HepG2 (cell line): ENCODE data around the gene DPM1. TPM values are rescaled to one million over a fixed set of nuclear protein-coding genes. Genes with fewer than 3 reads are reported as not detected.

Source experiments
- CHCHD3 ChIP-seq: sonication (generic); formaldehyde crosslinking; IDR thresholded peaks from 2 replicates; pipeline ENCODE4 v1.8.0; 2022; ENCODE audit warnings: mild to moderate bottlenecking, missing genetic modification reagents, moderate library complexity
- FOXJ3 ChIP-seq: sonication (generic); formaldehyde crosslinking; IDR thresholded peaks from 2 replicates; pipeline ENCODE4 v1.4.0; 2020; ENCODE audit warnings: missing genetic modification reagents, mild to moderate bottlenecking, borderline replicate concordance
- GTF3A ChIP-seq: sonication (generic); formaldehyde crosslinking; conservative IDR thresholded peaks from 2 replicates; pipeline ENCODE4 v1.4.0; 2020; ENCODE audit warnings: mild to moderate bottlenecking, missing genetic modification reagents
- PHF20 ChIP-seq: sonication (generic); formaldehyde crosslinking; IDR thresholded peaks from 2 replicates; pipeline ENCODE4 v1.5.0; 2020; ENCODE audit warnings: mild to moderate bottlenecking, missing genetic modification reagents
- SMAD1 ChIP-seq: sonication (generic); formaldehyde crosslinking; IDR thresholded peaks from 2 replicates; pipeline ENCODE4 v1.4.0; 2020; ENCODE audit warnings: missing genetic modification reagents, low read depth, mild to moderate bottlenecking, borderline replicate concordance
- STAG1 ChIP-seq: sonication (generic); formaldehyde crosslinking; IDR thresholded peaks from 2 replicates; pipeline ENCODE4 v1.4.0; 2020; ENCODE audit warnings: missing genetic modification reagents
- TCF7 ChIP-seq: sonication (generic); IDR thresholded peaks from 2 replicates; pipeline ENCODE4 v1.6.1; 2016; ENCODE audit warnings: antibody characterized with exemption, low read depth
- ZFP36L2 ChIP-seq: sonication (generic); formaldehyde crosslinking; IDR thresholded peaks from 2 replicates; pipeline ENCODE4 v1.4.0; 2020; ENCODE audit warnings: missing genetic modification reagents
- ZNF263 ChIP-seq: sonication (generic); formaldehyde crosslinking; IDR thresholded peaks from 2 replicates; pipeline ENCODE4 v1.4.0; 2020; ENCODE audit warnings: missing genetic modification reagents
- ZNF33B ChIP-seq: sonication (generic); formaldehyde crosslinking; IDR thresholded peaks from 2 replicates; pipeline ENCODE4 v1.5.1; 2020; ENCODE audit warnings: mild to moderate bottlenecking, missing genetic modification reagents
- ZNF367 ChIP-seq: sonication (generic); formaldehyde crosslinking; IDR thresholded peaks from 2 replicates; pipeline ENCODE4 v1.4.0; 2020; ENCODE audit warnings: missing genetic modification reagents, borderline replicate concordance
- ZNF484 ChIP-seq: sonication (generic); formaldehyde crosslinking; IDR thresholded peaks from 2 replicates; pipeline ENCODE4 v1.5.1; 2020; ENCODE audit warnings: mild to moderate bottlenecking, low read depth, missing genetic modification reagents, borderline replicate concordance
- ZNF75D ChIP-seq: sonication (generic); formaldehyde crosslinking; IDR thresholded peaks from 2 replicates; pipeline ENCODE4 v1.8.1; 2023; ENCODE audit warnings: missing genetic modification reagents, mild to moderate bottlenecking, borderline replicate concordance
- ZNF83 ChIP-seq: sonication (generic); formaldehyde crosslinking; IDR thresholded peaks from 2 replicates; pipeline ENCODE4 v1.4.0; 2020; ENCODE audit warnings: missing genetic modification reagents, mild to moderate bottlenecking, borderline replicate concordance
- polyA plus RNA-seq, 8 experiments: library from polyadenylated mRNA; depleted of rRNA in 3 of 8; stranded (reverse) in 7 of 8; unstranded in 1 of 8; fragments of >200 nt; fragmentation: Illumina TruSeq in 4 of 8; extraction: Trizol in 4 of 8; gene quantifications; 2 replicates each; pipeline versions ENCODE4 v1.2.1 to v1.2.3, GENCODE V29; 2011 to 2016; ENCODE audit warnings: low read depth in 4 of 8, missing spikeins in 1 of 8, mixed read lengths in 1 of 8; ENCODE audit not compliant: insufficient read depth in 1 of 8
- total RNA-seq, 5 experiments: library from RNA; depleted of rRNA; stranded (reverse); fragments of >200 nt; fragmentation: Illumina TruSeq; extraction: Trizol; gene quantifications; 2 replicates each; pipeline ENCODE4 v1.2.3, GENCODE V29; 2016; ENCODE audit warnings: low read depth in 1 of 5
- TF ChIP-seq, protein P1 (sequence below): sonication (generic); formaldehyde crosslinking; IDR thresholded peaks from 2 replicates; pipeline ENCODE4 v1.9.0; 2021; ENCODE audit warnings: missing genetic modification reagents, mild to moderate bottlenecking, borderline replicate concordance
- TF ChIP-seq, protein P2 (sequence below): sonication (generic); formaldehyde crosslinking; IDR thresholded peaks from 2 replicates; pipeline ENCODE4 v1.5.0; 2020; ENCODE audit warnings: missing genetic modification reagents
- TF ChIP-seq, protein P3 (sequence below): sonication (generic); formaldehyde crosslinking; IDR thresholded peaks from 2 replicates; pipeline ENCODE4 v1.5.0; 2020; ENCODE audit warnings: mild to moderate bottlenecking, missing genetic modification reagents, borderline replicate concordance
- TF ChIP-seq, protein P4 (sequence below): sonication (generic); formaldehyde crosslinking; IDR thresholded peaks from 2 replicates; pipeline ENCODE4 v1.8.1; 2022; ENCODE audit warnings: low read depth, mild to moderate bottlenecking, missing genetic modification reagents

Gene DPM1
- total and polyA plus RNA-seq, 2 of the 13 experiments (the other 11 are each of a cell fraction or from before 2014, with no cell fraction given), result 83.2 to 161 TPM

DNA sequence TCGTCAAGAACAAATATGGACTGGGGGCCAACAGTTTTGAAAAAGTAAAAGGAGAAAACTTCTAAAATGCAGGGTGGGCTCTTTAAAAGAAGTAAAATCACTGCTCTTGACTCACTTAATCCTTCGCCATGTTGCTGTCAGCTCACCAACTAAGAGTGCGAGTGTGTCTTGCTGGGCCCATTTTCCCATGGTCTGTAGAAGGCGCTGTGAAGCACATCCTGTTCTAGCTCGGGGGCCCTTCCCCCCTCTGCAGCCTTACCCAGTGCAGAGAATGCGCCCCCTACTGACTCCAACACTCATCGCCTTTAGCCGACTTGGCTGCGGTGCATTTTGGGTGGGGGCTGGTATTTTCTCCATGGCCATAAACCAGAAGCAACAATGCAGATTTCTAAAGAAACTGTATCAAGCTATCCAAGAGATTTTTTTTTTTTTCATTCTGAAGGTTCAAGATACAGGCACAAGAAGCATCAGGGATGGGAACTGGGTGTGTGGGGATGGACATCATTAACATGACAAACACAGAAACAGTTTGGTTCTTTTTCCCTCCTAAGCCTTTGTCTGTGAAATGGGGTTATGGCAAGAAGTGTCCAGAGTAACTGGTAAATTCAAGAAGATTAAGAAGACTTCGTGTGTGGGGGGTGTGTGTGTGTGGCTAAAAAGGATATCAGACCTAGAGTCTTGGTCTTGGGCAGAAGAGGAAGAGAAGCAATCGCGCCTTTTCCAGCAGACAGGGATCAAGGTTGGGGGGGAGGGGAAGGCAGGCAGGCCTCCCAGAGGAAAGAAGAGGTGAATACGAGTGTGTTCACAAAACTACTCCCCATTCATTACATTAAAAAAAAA, 28.8 kb downstream of the DPM1 start (continued):
- TF ChIP-seq, protein P1, sequence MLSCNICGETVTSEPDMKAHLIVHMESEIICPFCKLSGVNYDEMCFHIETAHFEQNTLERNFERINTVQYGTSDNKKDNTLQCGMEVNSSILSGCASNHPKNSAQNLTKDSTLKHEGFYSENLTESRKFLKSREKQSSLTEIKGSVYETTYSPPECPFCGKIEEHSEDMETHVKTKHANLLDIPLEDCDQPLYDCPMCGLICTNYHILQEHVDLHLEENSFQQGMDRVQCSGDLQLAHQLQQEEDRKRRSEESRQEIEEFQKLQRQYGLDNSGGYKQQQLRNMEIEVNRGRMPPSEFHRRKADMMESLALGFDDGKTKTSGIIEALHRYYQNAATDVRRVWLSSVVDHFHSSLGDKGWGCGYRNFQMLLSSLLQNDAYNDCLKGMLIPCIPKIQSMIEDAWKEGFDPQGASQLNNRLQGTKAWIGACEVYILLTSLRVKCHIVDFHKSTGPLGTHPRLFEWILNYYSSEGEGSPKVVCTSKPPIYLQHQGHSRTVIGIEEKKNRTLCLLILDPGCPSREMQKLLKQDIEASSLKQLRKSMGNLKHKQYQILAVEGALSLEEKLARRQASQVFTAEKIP, result no peak
- TF ChIP-seq, protein P2, sequence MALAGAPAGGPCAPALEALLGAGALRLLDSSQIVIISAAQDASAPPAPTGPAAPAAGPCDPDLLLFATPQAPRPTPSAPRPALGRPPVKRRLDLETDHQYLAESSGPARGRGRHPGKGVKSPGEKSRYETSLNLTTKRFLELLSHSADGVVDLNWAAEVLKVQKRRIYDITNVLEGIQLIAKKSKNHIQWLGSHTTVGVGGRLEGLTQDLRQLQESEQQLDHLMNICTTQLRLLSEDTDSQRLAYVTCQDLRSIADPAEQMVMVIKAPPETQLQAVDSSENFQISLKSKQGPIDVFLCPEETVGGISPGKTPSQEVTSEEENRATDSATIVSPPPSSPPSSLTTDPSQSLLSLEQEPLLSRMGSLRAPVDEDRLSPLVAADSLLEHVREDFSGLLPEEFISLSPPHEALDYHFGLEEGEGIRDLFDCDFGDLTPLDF (CRISPR knock-in tag), result no peak; the same call in 1 of the 2 replicates
- TF ChIP-seq, protein P3, sequence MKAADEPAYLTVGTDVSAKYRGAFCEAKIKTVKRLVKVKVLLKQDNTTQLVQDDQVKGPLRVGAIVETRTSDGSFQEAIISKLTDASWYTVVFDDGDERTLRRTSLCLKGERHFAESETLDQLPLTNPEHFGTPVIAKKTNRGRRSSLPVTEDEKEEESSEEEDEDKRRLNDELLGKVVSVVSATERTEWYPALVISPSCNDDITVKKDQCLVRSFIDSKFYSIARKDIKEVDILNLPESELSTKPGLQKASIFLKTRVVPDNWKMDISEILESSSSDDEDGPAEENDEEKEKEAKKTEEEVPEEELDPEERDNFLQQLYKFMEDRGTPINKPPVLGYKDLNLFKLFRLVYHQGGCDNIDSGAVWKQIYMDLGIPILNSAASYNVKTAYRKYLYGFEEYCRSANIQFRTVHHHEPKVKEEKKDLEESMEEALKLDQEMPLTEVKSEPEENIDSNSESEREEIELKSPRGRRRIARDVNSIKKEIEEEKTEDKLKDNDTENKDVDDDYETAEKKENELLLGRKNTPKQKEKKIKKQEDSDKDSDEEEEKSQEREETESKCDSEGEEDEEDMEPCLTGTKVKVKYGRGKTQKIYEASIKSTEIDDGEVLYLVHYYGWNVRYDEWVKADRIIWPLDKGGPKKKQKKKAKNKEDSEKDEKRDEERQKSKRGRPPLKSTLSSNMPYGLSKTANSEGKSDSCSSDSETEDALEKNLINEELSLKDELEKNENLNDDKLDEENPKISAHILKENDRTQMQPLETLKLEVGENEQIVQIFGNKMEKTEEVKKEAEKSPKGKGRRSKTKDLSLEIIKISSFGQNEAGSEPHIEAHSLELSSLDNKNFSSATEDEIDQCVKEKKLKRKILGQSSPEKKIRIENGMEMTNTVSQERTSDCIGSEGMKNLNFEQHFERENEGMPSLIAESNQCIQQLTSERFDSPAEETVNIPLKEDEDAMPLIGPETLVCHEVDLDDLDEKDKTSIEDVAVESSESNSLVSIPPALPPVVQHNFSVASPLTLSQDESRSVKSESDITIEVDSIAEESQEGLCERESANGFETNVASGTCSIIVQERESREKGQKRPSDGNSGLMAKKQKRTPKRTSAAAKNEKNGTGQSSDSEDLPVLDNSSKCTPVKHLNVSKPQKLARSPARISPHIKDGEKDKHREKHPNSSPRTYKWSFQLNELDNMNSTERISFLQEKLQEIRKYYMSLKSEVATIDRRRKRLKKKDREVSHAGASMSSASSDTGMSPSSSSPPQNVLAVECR (CRISPR knock-in tag), result peak; percentile 86; the same call in 1 of the 2 replicates
- TF ChIP-seq TCF7, result no peak
- TF ChIP-seq ZNF263 (CRISPR knock-in tag), result 0 out of 2 replicates have a peak, but pooled peaks have one; percentile 25
- TF ChIP-seq FOXJ3 (CRISPR knock-in tag), result no peak
- peak; percentile 43; the same call in 1 of the 2 replicates for TF ChIP-seq ZFP36L2 (CRISPR knock-in tag)
- peak; percentile 79; the same call in 1 of the 2 replicates for TF ChIP-seq ZNF33B (CRISPR knock-in tag)
- no peak for TF ChIP-seq CHCHD3 (CRISPR knock-in tag)
- TF ChIP-seq ZNF83 (CRISPR knock-in tag), result peak; percentile 87; the same call in 1 of the 2 replicates
- TF ChIP-seq, protein P4, sequence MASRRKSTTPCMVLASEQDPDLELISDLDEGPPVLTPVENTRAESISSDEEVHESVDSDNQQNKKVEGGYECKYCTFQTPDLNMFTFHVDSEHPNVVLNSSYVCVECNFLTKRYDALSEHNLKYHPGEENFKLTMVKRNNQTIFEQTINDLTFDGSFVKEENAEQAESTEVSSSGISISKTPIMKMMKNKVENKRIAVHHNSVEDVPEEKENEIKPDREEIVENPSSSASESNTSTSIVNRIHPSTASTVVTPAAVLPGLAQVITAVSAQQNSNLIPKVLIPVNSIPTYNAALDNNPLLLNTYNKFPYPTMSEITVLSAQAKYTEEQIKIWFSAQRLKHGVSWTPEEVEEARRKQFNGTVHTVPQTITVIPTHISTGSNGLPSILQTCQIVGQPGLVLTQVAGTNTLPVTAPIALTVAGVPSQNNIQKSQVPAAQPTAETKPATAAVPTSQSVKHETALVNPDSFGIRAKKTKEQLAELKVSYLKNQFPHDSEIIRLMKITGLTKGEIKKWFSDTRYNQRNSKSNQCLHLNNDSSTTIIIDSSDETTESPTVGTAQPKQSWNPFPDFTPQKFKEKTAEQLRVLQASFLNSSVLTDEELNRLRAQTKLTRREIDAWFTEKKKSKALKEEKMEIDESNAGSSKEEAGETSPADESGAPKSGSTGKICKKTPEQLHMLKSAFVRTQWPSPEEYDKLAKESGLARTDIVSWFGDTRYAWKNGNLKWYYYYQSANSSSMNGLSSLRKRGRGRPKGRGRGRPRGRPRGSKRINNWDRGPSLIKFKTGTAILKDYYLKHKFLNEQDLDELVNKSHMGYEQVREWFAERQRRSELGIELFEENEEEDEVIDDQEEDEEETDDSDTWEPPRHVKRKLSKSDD (CRISPR knock-in tag), result no peak
- TF ChIP-seq STAG1 (CRISPR knock-in tag), result peak; percentile 86
- no peak for TF ChIP-seq ZNF367 (CRISPR knock-in tag)
- TF ChIP-seq ZNF484, result no peak
- peak; percentile 96; the same call in 1 of the 2 replicates for TF ChIP-seq GTF3A (CRISPR knock-in tag)
- no peak for TF ChIP-seq ZNF75D (CRISPR knock-in tag)
- peak; percentile 68; the same call in 1 of the 2 replicates for TF ChIP-seq PHF20 (CRISPR knock-in tag)
- no peak; the same call in 1 of the 2 replicates for TF ChIP-seq SMAD1 (CRISPR knock-in tag)
